ENCODE measurements around the gene CAMK2G. TPM values are rescaled to one million over a fixed set of nuclear protein-coding genes. Genes with fewer than 3 reads are reported as not detected.

The CAMK2G gene
- total RNA-seq, 6 experiments from 2014 or later: 8.3 to 10.7 (median 9.4) TPM

GRCh38 chr10:73889014-73889413 lies 14.7 kb upstream of the CAMK2G start:
- 75% methylated on average over 5 of the region's 7 CpGs for WGBS (ENCODE audit: insufficient coverage, low coverage, low lambda C conversion rate, missing lambda C conversion rate)

GRCh38 chr10:73888514-73888913 lies 14.2 kb upstream of the CAMK2G start:
- no peak overlapping the region for H3K27ac ChIP-seq
- intact Hi-C loops (cut with DNase I): loop anchor here (10.0 kb wide), 2 partner anchors 56 to 206 kb away; no protein-coding TSS in a partner anchor
- 78% methylated on average over 4 of the region's 5 CpGs for WGBS (ENCODE audit: insufficient coverage, low coverage, low lambda C conversion rate, missing lambda C conversion rate)

More at GRCh38 chr10:73889014-73889413, 14.7 kb upstream of the CAMK2G start:
- DNase-seq: peak in 1 of 3 donors; percentile 46
- no peaks in the 10 kb centered on the region for H3K36me3 ChIP-seq
- H3K9me3 ChIP-seq: no peaks in the 10 kb centered on the region
- no peak overlapping the region for H3K27ac ChIP-seq
- peak; percentile 19 to 58 (median 44) for ATAC-seq
- intact Hi-C loops (cut with DNase I): loop anchor here (10.0 kb wide), 2 partner anchors 56 to 206 kb away; no protein-coding TSS in a partner anchor
- H3K4me3 ChIP-seq: no peak overlapping the region
- no peaks in the 10 kb centered on the region for H3K27me3 ChIP-seq
- peaks cover 0 to 3% (median 1%) of the 10 kb centered on the region in 4 donors for H3K4me1 ChIP-seq
- TF ChIP-seq CTCF (IDR thresholded peaks at IDR 0.05): no peak
- TF ChIP-seq POLR2A (IDR thresholded peaks at IDR 0.05): no peak

GRCh38 chr10:73887294-73888039 lies 13.1 kb upstream of the CAMK2G start:
- ATAC-seq (peak in 2 of 4 donors; percentile 25 to 28), DNase-seq (peak in 1 of 3 donors; percentile 63)
- 30% methylated on average over 4 of the region's 12 CpGs for WGBS (ENCODE audit: insufficient coverage, low coverage, low lambda C conversion rate, missing lambda C conversion rate)
- Histone ChIP-seq H3K4me1 (peaks cover 0 to 3% (median 1%) of the 10 kb centered on the region in 4 donors), H3K27me3 (no peaks in the 10 kb centered on the region), H3K9me3 (no peaks in the 10 kb centered on the region), H3K4me3 (no peak overlapping the region), H3K36me3 (no peaks in the 10 kb centered on the region), H3K27ac (peak overlapping the region in 1 of 3 donors; percentile 24)
- TF ChIP-seq CTCF (IDR thresholded peaks at IDR 0.05) (no peak), POLR2A (IDR thresholded peaks at IDR 0.05) (no peak)
- intact Hi-C loops (cut with DNase I): loop anchor here (10.0 kb wide), 2 partner anchors 57 to 207 kb away; no protein-coding TSS in a partner anchor

More at GRCh38 chr10:73888514-73888913, 14.2 kb upstream of the CAMK2G start:
- no peak for DNase-seq
- no peaks in the 10 kb centered on the region for H3K27me3 ChIP-seq
- TF ChIP-seq CTCF (IDR thresholded peaks at IDR 0.05) (no peak), POLR2A (IDR thresholded peaks at IDR 0.05) (no peak)
- ATAC-seq: no peak
- H3K36me3 ChIP-seq: no peaks in the 10 kb centered on the region
- H3K9me3 ChIP-seq: no peaks in the 10 kb centered on the region
- peaks cover 0 to 3% (median 1%) of the 10 kb centered on the region in 4 donors for H3K4me1 ChIP-seq
- no peak overlapping the region for H3K4me3 ChIP-seq

GRCh38 chr10:73886661-73887293 lies 12.4 kb upstream of the CAMK2G start:
- Histone ChIP-seq H3K27ac (peak overlapping the region in 1 of 3 donors; percentile 24), H3K4me1 (peaks cover 0 to 3% (median 1%) of the 10 kb centered on the region in 4 donors), H3K4me3 (no peak overlapping the region), H3K9me3 (no peaks in the 10 kb centered on the region), H3K27me3 (no peaks in the 10 kb centered on the region), H3K36me3 (no peaks in the 10 kb centered on the region)
- intact Hi-C loops (cut with DNase I): loop anchor here (10.0 kb wide), 2 partner anchors 58 to 208 kb away; no protein-coding TSS in a partner anchor
- 62% methylated on average over 4 of the region's 4 CpGs for WGBS (ENCODE audit: insufficient coverage, low coverage, low lambda C conversion rate, missing lambda C conversion rate)
- DNase-seq (no peak), ATAC-seq (no peak)
- no peak for TF ChIP-seq CTCF (IDR thresholded peaks at IDR 0.05)
- no peak for TF ChIP-seq POLR2A (IDR thresholded peaks at IDR 0.05)

All from right lobe of liver (tissue), 6 donors.